ENCODE measurements around the gene PPP4C. TPM values are rescaled to one million over a fixed set of nuclear protein-coding genes. Genes with fewer than 3 reads are reported as not detected.

PPP4C gene
- total RNA-seq, 2 experiments from 2014 or later, result 83.9 to 87.3 TPM

DNA sequence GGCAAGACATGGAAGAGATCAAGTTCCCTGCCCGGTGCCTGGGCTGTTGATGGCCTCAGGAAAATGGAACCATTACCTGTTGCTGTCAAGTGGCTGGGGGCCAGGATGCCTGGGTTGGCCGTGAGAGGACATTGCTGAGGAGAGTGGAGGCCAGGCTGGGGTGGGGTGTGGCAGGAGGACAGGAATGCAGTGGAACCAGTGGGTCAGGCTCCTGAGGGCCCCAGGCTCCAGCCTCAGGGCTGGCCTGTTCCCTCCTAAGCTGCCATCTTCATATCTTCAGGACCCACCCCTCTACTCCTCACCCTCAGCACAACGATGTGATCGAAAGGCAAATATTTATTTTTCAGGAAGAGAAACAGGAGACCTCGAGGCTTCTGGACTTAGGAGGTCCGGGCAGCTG is 28.7 kb downstream of the PPP4C start:
- H3K36me3 ChIP-seq (ENCODE audit: insufficient read depth, low read length), result peaks cover 30% of the 10 kb centered on the region
- intact Hi-C loops (cut with DNase I, micrococcal nuclease), result no loop called here
- H3K4me1 ChIP-seq (ENCODE audit: insufficient read depth, low read length), result no peaks in the 10 kb centered on the region
- CTCF ChIA-PET, result no interaction called here
- Mint-ChIP-seq H3K4me1 (ENCODE audit: low read depth) (no peaks in the 10 kb centered on the region), H3K27ac (no peak overlapping the region), H3K36me3 (ENCODE audit: low read depth) (peaks cover 46% of the 10 kb centered on the region), H3K9me3 (no peaks in the 10 kb centered on the region), H3K4me3 (no peak overlapping the region), H3K27me3 (no peaks in the 10 kb centered on the region)
- H3K9me3 ChIP-seq (ENCODE audit: control insufficient read depth in 1 of 2, insufficient read depth in 1 of 2, low read length in 2 of 2), result peaks cover 0 to 4% of the 10 kb centered on the region in 2 experiments
- DNase-seq, result no peak
- TF ChIP-seq, protein P1, sequence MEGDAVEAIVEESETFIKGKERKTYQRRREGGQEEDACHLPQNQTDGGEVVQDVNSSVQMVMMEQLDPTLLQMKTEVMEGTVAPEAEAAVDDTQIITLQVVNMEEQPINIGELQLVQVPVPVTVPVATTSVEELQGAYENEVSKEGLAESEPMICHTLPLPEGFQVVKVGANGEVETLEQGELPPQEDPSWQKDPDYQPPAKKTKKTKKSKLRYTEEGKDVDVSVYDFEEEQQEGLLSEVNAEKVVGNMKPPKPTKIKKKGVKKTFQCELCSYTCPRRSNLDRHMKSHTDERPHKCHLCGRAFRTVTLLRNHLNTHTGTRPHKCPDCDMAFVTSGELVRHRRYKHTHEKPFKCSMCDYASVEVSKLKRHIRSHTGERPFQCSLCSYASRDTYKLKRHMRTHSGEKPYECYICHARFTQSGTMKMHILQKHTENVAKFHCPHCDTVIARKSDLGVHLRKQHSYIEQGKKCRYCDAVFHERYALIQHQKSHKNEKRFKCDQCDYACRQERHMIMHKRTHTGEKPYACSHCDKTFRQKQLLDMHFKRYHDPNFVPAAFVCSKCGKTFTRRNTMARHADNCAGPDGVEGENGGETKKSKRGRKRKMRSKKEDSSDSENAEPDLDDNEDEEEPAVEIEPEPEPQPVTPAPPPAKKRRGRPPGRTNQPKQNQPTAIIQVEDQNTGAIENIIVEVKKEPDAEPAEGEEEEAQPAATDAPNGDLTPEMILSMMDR (IDR thresholded peaks at IDR 0.05), result no peak
- H3K4me3 ChIP-seq (ENCODE audit: low read length), result no peak overlapping the region
- H3K27ac ChIP-seq (ENCODE audit: low read depth in 1 of 2, low read length in 2 of 2), result no peak overlapping the region
- no peak for ATAC-seq (ENCODE audit: poor library complexity)
- POLR2A ChIA-PET, result no interaction called here
- no peaks in the 10 kb centered on the region for H3K27me3 ChIP-seq (ENCODE audit: control insufficient read depth in 1 of 2, insufficient read depth in 2 of 2, low read length in 2 of 2)

DNA sequence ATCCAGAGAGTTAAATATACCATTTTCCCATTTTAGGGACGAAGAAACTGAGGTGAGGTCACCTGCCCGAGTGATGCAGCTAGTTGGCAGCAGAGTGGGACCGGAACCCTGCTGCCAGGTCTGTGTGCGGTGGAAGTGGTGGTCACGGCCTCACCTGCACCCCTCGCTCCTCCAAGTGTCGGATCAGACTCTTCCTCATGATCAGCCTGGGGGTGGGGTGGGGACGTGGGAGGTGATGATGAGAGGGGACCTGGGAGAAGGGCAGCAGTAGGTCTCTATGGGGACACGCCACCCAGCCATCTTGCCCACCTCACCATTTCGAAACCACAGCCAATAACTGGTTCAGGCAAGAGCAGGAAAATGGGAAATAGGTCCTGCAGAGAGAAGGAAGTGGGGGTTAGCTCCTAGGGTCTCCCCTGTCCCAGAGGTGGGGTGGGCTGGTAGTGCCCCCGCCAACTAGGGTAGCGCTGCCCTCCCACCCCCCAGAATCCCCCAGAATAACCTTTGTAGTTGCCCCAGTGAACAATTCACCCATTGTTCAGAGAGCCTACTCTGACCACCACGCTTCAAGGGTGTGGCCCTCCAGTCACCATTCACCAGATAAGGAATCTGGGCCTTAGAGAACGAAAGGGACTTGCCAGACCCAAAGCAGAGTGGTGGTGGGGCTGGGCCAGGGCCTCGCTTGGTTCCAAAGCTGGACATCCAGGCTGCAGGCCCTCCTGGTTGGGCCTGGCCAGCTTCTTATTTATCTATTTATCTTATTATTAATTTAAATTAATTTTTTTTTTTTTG is 32.5 kb downstream of the PPP4C start:
- CTCF ChIA-PET, result no interaction called here
- H3K36me3 Mint-ChIP-seq (ENCODE audit: low read depth), result peaks cover 57% of the 10 kb centered on the region

DNA sequence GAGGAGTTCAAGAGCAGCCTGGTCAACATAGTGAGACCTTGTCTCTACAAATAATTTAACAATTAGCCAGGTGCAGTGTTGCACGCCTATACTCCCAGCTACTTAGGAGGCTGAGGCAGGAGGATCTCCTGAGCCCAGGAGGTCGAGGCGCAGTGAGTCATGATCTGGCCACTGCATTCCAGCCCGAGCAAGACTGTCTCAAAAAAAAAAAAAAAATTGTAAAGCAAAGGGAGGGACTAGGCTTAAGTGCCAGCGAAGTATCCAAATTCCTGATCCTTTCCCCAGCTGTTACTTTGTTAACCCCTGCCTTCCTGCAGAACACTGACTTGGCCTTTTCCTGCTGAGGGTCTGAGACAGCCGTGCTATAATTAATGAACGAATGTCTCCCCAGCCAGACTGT is 34.9 kb downstream of the PPP4C start:
- no peak overlapping the region for H3K4me3 Mint-ChIP-seq
- ATAC-seq (ENCODE audit: poor library complexity), result no peak
- ChIA-PET CTCF (no interaction called here), POLR2A (no interaction called here)
- H3K4me3 ChIP-seq (ENCODE audit: low read length), result no peak overlapping the region
- H3K9me3 Mint-ChIP-seq, result no peaks in the 10 kb centered on the region
- H3K36me3 ChIP-seq (ENCODE audit: insufficient read depth, low read length), result peaks cover 38% of the 10 kb centered on the region
- DNase-seq, result no peak
- intact Hi-C loops (cut with DNase I, micrococcal nuclease), result loop anchor here in 1 of 2 experiments (10.0 kb wide), 1 partner anchor 46 kb away; the partner anchor contains the start of gene ALDOA
- peaks cover 60% of the 10 kb centered on the region for H3K36me3 Mint-ChIP-seq (ENCODE audit: low read depth)
- peaks cover 35% of the 10 kb centered on the region for H3K4me1 ChIP-seq (ENCODE audit: insufficient read depth, low read length)
- no peak overlapping the region for H3K27ac Mint-ChIP-seq
- no peaks in the 10 kb centered on the region for H3K27me3 Mint-ChIP-seq
- TF ChIP-seq, protein P1 (IDR thresholded peaks at IDR 0.05), result no peak
- H3K27me3 ChIP-seq (ENCODE audit: control insufficient read depth in 1 of 2, insufficient read depth in 2 of 2, low read length in 2 of 2), result no peaks in the 10 kb centered on the region
- peaks cover 4% of the 10 kb centered on the region for H3K4me1 Mint-ChIP-seq (ENCODE audit: low read depth)
- no peaks in the 10 kb centered on the region for H3K9me3 ChIP-seq (ENCODE audit: control insufficient read depth in 1 of 2, insufficient read depth in 1 of 2, low read length in 2 of 2)
- no peak overlapping the region for H3K27ac ChIP-seq (ENCODE audit: low read depth in 1 of 2, low read length in 2 of 2)

More for the DNA sequence above, 32.5 kb downstream of the PPP4C start:
- no peak overlapping the region for H3K4me3 Mint-ChIP-seq
- no peak overlapping the region for H3K27ac Mint-ChIP-seq
- no peaks in the 10 kb centered on the region for H3K9me3 ChIP-seq (ENCODE audit: control insufficient read depth in 1 of 2, insufficient read depth in 1 of 2, low read length in 2 of 2)
- H3K9me3 Mint-ChIP-seq, result no peaks in the 10 kb centered on the region
- no peaks in the 10 kb centered on the region for H3K27me3 Mint-ChIP-seq
- TF ChIP-seq, protein P1 (IDR thresholded peaks at IDR 0.05), result no peak
- peaks cover 11% of the 10 kb centered on the region for H3K4me1 ChIP-seq (ENCODE audit: insufficient read depth, low read length)
- H3K36me3 ChIP-seq (ENCODE audit: insufficient read depth, low read length), result peaks cover 49% of the 10 kb centered on the region
- H3K4me1 Mint-ChIP-seq (ENCODE audit: low read depth), result peaks cover 4% of the 10 kb centered on the region
- no peak overlapping the region for H3K27ac ChIP-seq (ENCODE audit: low read depth in 1 of 2, low read length in 2 of 2)
- H3K27me3 ChIP-seq (ENCODE audit: control insufficient read depth in 1 of 2, insufficient read depth in 2 of 2, low read length in 2 of 2), result no peaks in the 10 kb centered on the region
- H3K4me3 ChIP-seq (ENCODE audit: low read length), result no peak overlapping the region
- ATAC-seq (ENCODE audit: poor library complexity), result no peak
- no peak for DNase-seq
- POLR2A ChIA-PET, result interaction anchor here (1.4 kb wide), 1 partner anchor 76 kb away, joined by 3 read pairs; no protein-coding TSS in a partner anchor
- intact Hi-C loops (cut with DNase I, micrococcal nuclease), result no loop called here

Data from CD4-positive, alpha-beta T cell (primary cell).